MCF 10A (cell line): Measurements from ENCODE around the gene FAT1. TPM values are rescaled to one million over a fixed set of nuclear protein-coding genes. Genes with fewer than 3 reads are reported as not detected.

Experiments
- BruUV-seq: library from RNA; stranded (reverse); fragments of 400-500 nt; replicated peaks from 2 replicates; lab custom pipeline; 2021; lab: Mats Ljungman, UMichigan
- CTCF ChIA-PET: fragments of 300-600 bp; sonication (Branson Sonifier 250); formaldehyde crosslinking; extraction: SDS; loops from one replicate; lab custom pipeline; 2021; ENCODE audit warnings: antibody characterized with exemption, inconsistent platforms; lab: Yijun Ruan, JAX
- POLR2A ChIA-PET: fragments of 300-600, 350-650 bp; sonication (Branson Sonifier 250); formaldehyde crosslinking; extraction: SDS; loops from one replicate; lab custom pipeline; 2020; ENCODE audit warnings: antibody characterized with exemption, inconsistent platforms; lab: Yijun Ruan, JAX
- DNase-seq: peaks from one replicate; pipeline ENCODE4 v3.0.0-alpha.2; 2018; ENCODE audit not compliant: unreplicated experiment
- H3K27ac Mint-ChIP-seq: one replicate; pipeline ENCODE4 v1.8.0; 2022; ENCODE audit warnings: mild to moderate bottlenecking, low read depth, mixed read lengths; ENCODE audit not compliant: unreplicated experiment
- H3K27me3 Mint-ChIP-seq: one replicate; pipeline ENCODE4 v1.8.0; 2022; ENCODE audit warnings: mixed read lengths; ENCODE audit not compliant: insufficient read depth, unreplicated experiment
- H3K36me3 Mint-ChIP-seq: one replicate; pipeline ENCODE4 v1.8.0; 2022; ENCODE audit warnings: mild to moderate bottlenecking, moderate library complexity, mixed read lengths; ENCODE audit not compliant: insufficient read depth, unreplicated experiment
- H3K4me1 Mint-ChIP-seq: one replicate; pipeline ENCODE4 v1.8.0; 2022; ENCODE audit warnings: mixed read lengths; ENCODE audit not compliant: insufficient read depth, unreplicated experiment
- H3K4me3 Mint-ChIP-seq: one replicate; pipeline ENCODE4 v1.8.0; 2022; ENCODE audit warnings: mild to moderate bottlenecking, moderate library complexity, mixed read lengths; ENCODE audit not compliant: unreplicated experiment
- H3K9me3 Mint-ChIP-seq: one replicate; pipeline ENCODE4 v1.8.0; 2022; ENCODE audit warnings: mixed read lengths; ENCODE audit not compliant: unreplicated experiment
- CTCF ChIP-seq: fragments of 200-600 bp; IDR thresholded peaks from one replicate; pipeline ENCODE4 v1.8.0; 2022; ENCODE audit warnings: antibody characterized with exemption, mild to moderate bottlenecking; ENCODE audit not compliant: unreplicated experiment
- intact Hi-C: fragments of 100-400 bp; cut with micrococcal nuclease; formaldehyde crosslinking; loops from 2 replicates; pipeline ENCODE4 v1.14.1; 2022
- total RNA-seq: library from RNA; stranded (reverse); gene quantifications from 2 replicates; pipeline ENCODE4 v1.2.3, GENCODE V29; 2022

The FAT1 gene
- total RNA-seq, 1 experiment from 2014 or later: 165 TPM

GRCh38 chr4:186752325-186752724 lies 28.7 kb upstream of the FAT1 start:
- POLR2A ChIA-PET: interaction anchor here (1.1 kb wide), 2 partner anchors 24 to 78 kb away, joined by 3 read pairs; no protein-coding TSS in a partner anchor
- intact Hi-C loops: no loop called here
- Mint-ChIP-seq H3K9me3 (no peaks in the 10 kb centered on the region), H3K27ac (no peak overlapping the region), H3K36me3 (no peaks in the 10 kb centered on the region), H3K4me1 (no peaks in the 10 kb centered on the region), H3K27me3 (no peaks in the 10 kb centered on the region), H3K4me3 (no peak overlapping the region)
- TF ChIP-seq CTCF: no peak
- DNase-seq: no peak
- BruUV-seq: no TSS peak
- CTCF ChIA-PET: interaction anchor here (0.6 to 1.2 kb wide), 2 partner anchors 13 to 413 kb away, joined by 3 to 4 read pairs; no protein-coding TSS in a partner anchor

DNA sequence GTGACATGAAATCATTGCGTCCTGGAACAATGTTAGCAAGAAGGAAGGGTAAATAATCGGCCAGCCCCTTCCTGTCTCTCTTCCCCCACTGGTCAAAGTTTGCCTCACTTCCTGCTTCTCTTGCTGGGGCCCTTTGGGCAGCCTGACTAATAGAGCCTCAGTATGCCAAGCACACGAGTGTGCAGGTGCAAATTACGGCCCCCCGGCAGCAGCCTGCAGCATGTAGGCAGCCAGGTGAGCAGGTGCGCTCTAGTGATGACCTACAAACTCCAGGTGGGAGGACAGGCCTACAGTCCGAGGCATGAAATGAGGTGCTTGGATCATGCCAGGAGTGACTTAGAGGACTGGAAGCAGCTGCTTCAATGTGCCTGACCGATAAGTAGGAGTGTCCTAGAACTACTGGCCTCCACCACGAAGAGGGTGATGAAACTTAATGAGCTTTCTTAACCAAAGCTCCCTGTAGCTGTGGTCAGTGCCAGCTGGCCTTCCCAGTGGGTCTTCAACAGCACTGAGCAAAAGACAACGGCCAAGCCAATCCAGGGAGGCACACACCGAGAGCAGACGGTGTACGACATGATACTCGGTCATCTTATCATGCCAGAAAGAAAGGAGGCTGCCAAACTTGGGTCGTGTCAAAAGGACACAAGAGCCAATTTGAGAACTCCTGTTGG lies 26.1 kb upstream of the FAT1 start:
- BruUV-seq: no TSS peak
- Mint-ChIP-seq H3K4me3 (no peak overlapping the region), H3K36me3 (no peaks in the 10 kb centered on the region), H3K27me3 (no peaks in the 10 kb centered on the region), H3K27ac (no peak overlapping the region), H3K9me3 (no peaks in the 10 kb centered on the region), H3K4me1 (no peaks in the 10 kb centered on the region)
- CTCF ChIA-PET: interaction anchor here (1.2 kb wide), 1 partner anchor 10 kb away, joined by 5 read pairs; no protein-coding TSS in a partner anchor
- POLR2A ChIA-PET: no interaction called here
- intact Hi-C loops: no loop called here
- DNase-seq: no peak
- TF ChIP-seq CTCF: no peak

DNA sequence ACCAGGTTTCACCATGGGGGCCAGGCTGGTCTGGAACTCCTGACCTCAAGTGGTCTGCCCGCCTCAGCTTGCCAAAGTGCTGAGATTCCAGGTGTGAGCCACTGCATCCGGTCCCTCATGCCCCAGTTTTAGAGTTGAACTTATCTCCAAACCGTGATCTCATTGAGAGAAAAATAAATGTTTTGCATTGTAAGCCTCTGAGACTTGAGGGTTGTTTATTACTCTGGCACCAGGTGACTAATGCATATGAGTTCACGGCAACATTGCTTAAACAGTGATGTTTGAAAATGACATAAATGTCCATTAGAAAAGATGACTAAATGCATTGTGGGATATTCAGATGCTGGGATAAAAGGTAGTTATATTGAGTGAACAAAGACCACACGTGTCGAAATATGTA lies 22.9 kb upstream of the FAT1 start:
- intact Hi-C loops: no loop called here
- no peaks in the 10 kb centered on the region for H3K9me3 Mint-ChIP-seq
- H3K4me1 Mint-ChIP-seq: no peaks in the 10 kb centered on the region
- ChIA-PET CTCF (no interaction called here), POLR2A (interaction anchor here (0.7 kb wide), 1 partner anchor 425 kb away, joined by 4 read pairs; no protein-coding TSS in a partner anchor)
- no peak overlapping the region for H3K27ac Mint-ChIP-seq
- no peak for TF ChIP-seq CTCF
- no peaks in the 10 kb centered on the region for H3K27me3 Mint-ChIP-seq
- no peak overlapping the region for H3K4me3 Mint-ChIP-seq
- no peaks in the 10 kb centered on the region for H3K36me3 Mint-ChIP-seq
- no TSS peak for BruUV-seq
- DNase-seq: peak; percentile 17

- Mint-ChIP-seq H3K36me3 (no peaks in the 10 kb centered on the region), H3K27ac (no peak overlapping the region), H3K9me3 (no peaks in the 10 kb centered on the region), H3K4me3 (no peak overlapping the region), H3K27me3 (no peaks in the 10 kb centered on the region), H3K4me1 (no peaks in the 10 kb centered on the region)
- no TSS peak for BruUV-seq
- intact Hi-C loops: no loop called here
- POLR2A ChIA-PET: no interaction called here
- no peak for TF ChIP-seq CTCF
- CTCF ChIA-PET: interaction anchor here (0.5 to 1.2 kb wide), 2 partner anchors 22 to 935 kb away, joined by 3 to 4 read pairs; no protein-coding TSS in a partner anchor
- DNase-seq: no peak
Observed at GRCh38 chr4:186743261-186743660, 19.6 kb upstream of the FAT1 start.
